Gastroesophageal sphincter (tissue), 4 donors: ENCODE data around the gene CATSPER3. TPM values are rescaled to one million over a fixed set of nuclear protein-coding genes. Genes with fewer than 3 reads are reported as not detected.

Experiments
- ATAC-seq: fragments of 150-250 bp; one replicate; pipeline ENCODE4 v1.9.1; 2016; ENCODE audit warnings: mild to moderate bottlenecking, moderate library complexity
- H3K27ac ChIP-seq, 4 donors: fragments of 200-600 bp; sonication (generic) in 3 of 4; 1 replicate in 3 of 4; 2 replicates in 1 of 4; pipeline ENCODE4 v1.5.1; 2016 to 2019
- H3K27me3 ChIP-seq: fragments of 200-600 bp; sonication (generic); one replicate; pipeline ENCODE4 v1.5.1; 2019
- H3K36me3 ChIP-seq, 2 donors: fragments of 200-600 bp; sonication (generic); one replicate each; pipeline ENCODE4 v1.5.1; 2019; ENCODE audit warnings: control low read depth in 1 of 2
- H3K4me1 ChIP-seq, 3 donors: fragments of 200-600 bp; sonication (generic); 1 replicate in 2 of 3; 2 replicates in 1 of 3; pipeline ENCODE4 v1.5.1; 2016 to 2019; ENCODE audit warnings: control low read depth in 2 of 3
- H3K4me3 ChIP-seq, 2 donors: fragments of 200-600 bp; sonication (generic); one replicate each; pipeline ENCODE4 v1.5.1; 2019; ENCODE audit warnings: mild to moderate bottlenecking in 1 of 2, moderate library complexity in 1 of 2
- H3K9me3 ChIP-seq, 3 donors: fragments of 200-600 bp; sonication (generic); one replicate each; pipeline ENCODE4 v1.5.1; 2017 to 2019; ENCODE audit warnings: control low read depth in 2 of 3
- EP300 ChIP-seq: sonication (generic); formaldehyde crosslinking; IDR thresholded peaks from one replicate; pipeline ENCODE4 v1.6.1; 2017; ENCODE audit warnings: antibody characterized with exemption, mild to moderate bottlenecking
- POLR2A ChIP-seq, 2 donors: fragments of 450-650 bp; IDR thresholded peaks; one replicate each; pipeline ENCODE4 v1.6.1; 2017; ENCODE audit warnings: antibody characterized with exemption in 2 of 2, mild to moderate bottlenecking in 2 of 2, moderate library complexity in 1 of 2
- POLR2AphosphoS5 ChIP-seq: sonication (generic); formaldehyde crosslinking; IDR thresholded peaks from one replicate; pipeline ENCODE4 v1.6.1; 2017; ENCODE audit warnings: antibody characterized with exemption
- WGBS, 2 donors: methylation state at CpG; one replicate each; pipeline ENCODE4 v1.1.5; 2018; ENCODE audit warnings: low coverage in 1 of 2; 5-methylcytosine and 5-hydroxymethylcytosine counted together
- total RNA-seq, 4 donors: library from RNA; depleted of rRNA; stranded (reverse); fragments of >200 nt; gene quantifications; one replicate each; pipeline ENCODE4 v1.1.0, GENCODE V29; 2016
- TF ChIP-seq, protein P1 (sequence below), 4 experiments: fragments of 200-600 bp in 2 of 4; fragments of 450-650 bp in 2 of 4; sonication (generic) in 1 of 4; IDR thresholded peaks; one replicate each; pipeline ENCODE4 v1.5.1; 2017 to 2019; ENCODE audit warnings: antibody characterized with exemption in 4 of 4, mild to moderate bottlenecking in 2 of 4, moderate library complexity in 2 of 4

The CATSPER3 gene
- total RNA-seq, 4 donors from 2014 or later: 0.62 to 0.78 TPM; not detected in 2

DNA sequence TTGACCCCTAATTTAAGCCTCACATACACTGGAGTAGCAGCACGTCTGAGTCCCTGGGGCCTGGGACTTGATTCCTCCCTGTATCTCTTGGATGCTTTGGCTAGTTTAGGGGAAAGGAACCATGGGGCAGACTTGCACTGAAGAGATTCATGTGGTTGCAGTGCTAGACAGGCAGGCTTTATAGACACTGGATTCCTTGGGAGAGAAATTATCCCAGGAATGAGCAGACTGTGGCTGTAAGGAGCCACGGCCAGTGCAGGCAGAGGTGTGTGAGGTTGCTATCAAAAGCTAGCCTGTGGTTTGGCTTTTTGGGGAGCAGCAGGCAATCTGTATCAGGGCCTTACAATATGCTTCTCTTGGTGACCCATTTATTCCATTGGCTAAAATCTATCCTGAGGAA is 86.8 kb downstream of the CATSPER3 start:
- TF ChIP-seq POLR2AphosphoS5 (no peak), EP300 (no peak), POLR2A (IDR thresholded peaks at IDR 0.05) (no peak)
- TF ChIP-seq, protein P1, sequence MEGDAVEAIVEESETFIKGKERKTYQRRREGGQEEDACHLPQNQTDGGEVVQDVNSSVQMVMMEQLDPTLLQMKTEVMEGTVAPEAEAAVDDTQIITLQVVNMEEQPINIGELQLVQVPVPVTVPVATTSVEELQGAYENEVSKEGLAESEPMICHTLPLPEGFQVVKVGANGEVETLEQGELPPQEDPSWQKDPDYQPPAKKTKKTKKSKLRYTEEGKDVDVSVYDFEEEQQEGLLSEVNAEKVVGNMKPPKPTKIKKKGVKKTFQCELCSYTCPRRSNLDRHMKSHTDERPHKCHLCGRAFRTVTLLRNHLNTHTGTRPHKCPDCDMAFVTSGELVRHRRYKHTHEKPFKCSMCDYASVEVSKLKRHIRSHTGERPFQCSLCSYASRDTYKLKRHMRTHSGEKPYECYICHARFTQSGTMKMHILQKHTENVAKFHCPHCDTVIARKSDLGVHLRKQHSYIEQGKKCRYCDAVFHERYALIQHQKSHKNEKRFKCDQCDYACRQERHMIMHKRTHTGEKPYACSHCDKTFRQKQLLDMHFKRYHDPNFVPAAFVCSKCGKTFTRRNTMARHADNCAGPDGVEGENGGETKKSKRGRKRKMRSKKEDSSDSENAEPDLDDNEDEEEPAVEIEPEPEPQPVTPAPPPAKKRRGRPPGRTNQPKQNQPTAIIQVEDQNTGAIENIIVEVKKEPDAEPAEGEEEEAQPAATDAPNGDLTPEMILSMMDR (IDR thresholded peaks at IDR 0.05): no peak
- H3K36me3 ChIP-seq: no peaks in the 10 kb centered on the region
- WGBS, 2 donors: 60 to 75% methylated on average over 1 of the region's 2 CpGs
- H3K9me3 ChIP-seq: no peaks in the 10 kb centered on the region
- H3K4me3 ChIP-seq: no peak overlapping the region
- H3K27ac ChIP-seq: no peak overlapping the region
- peaks cover 24% of the 10 kb centered on the region for H3K27me3 ChIP-seq
- no peaks in the 10 kb centered on the region for H3K4me1 ChIP-seq
- no peak for ATAC-seq

GRCh38 chr5:135055396-135055795 is 87.7 kb downstream of the CATSPER3 start:
- no peaks in the 10 kb centered on the region for H3K9me3 ChIP-seq
- 60 to 67% methylated on average over 1 of the region's 5 CpGs for WGBS, 2 donors
- H3K36me3 ChIP-seq: no peaks in the 10 kb centered on the region
- peaks cover 17% of the 10 kb centered on the region for H3K27me3 ChIP-seq
- ATAC-seq: no peak
- TF ChIP-seq, protein P1 (IDR thresholded peaks at IDR 0.05): no peak
- peak; percentile 68 for TF ChIP-seq POLR2AphosphoS5
- no peak overlapping the region for H3K4me3 ChIP-seq
- no peak overlapping the region for H3K27ac ChIP-seq
- H3K4me1 ChIP-seq: no peaks in the 10 kb centered on the region

- H3K9me3 ChIP-seq: no peaks in the 10 kb centered on the region
- H3K4me1 ChIP-seq: no peaks in the 10 kb centered on the region
- no peak for TF ChIP-seq POLR2AphosphoS5
- H3K27me3 ChIP-seq: peaks cover 13% of the 10 kb centered on the region
- H3K4me3 ChIP-seq: no peak overlapping the region
- 70 to 100% methylated on average over 2 to 8 of the region's 8 CpGs for WGBS, 2 donors
- no peak overlapping the region for H3K27ac ChIP-seq
- no peak for ATAC-seq
- H3K36me3 ChIP-seq: no peaks in the 10 kb centered on the region
Observed at GRCh38 chr5:135056316-135057030, 88.8 kb downstream of the CATSPER3 start.

DNA sequence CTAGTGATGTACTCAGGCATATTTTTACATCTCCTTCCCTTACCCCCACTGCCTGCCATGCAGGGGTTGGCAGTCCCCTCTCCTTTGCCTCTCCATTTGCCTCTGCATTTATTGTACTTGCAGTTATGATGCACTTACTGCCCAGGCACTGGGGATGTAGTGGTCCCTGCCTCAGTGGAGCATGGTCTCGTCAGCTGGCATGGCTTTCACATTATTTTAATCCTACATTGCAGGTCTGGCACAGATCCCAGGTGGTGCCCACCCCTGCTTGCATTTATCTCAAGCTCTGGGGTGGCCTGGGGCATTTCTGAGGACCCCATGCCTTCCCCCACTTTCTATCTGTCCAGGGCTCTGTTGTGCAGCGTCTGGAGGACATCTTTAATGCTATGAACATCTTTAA is 89.5 kb downstream of the CATSPER3 start:
- no peaks in the 10 kb centered on the region for H3K9me3 ChIP-seq
- no CpG with 5 or more reads among the region's 2 CpGs for WGBS, 2 donors
- TF ChIP-seq EP300: no peak
- no peaks in the 10 kb centered on the region for H3K36me3 ChIP-seq
- H3K4me1 ChIP-seq: no peaks in the 10 kb centered on the region
- no peak overlapping the region for H3K4me3 ChIP-seq
- ATAC-seq: no peak
- H3K27me3 ChIP-seq: peaks cover 5% of the 10 kb centered on the region
- H3K27ac ChIP-seq: no peak overlapping the region

DNA sequence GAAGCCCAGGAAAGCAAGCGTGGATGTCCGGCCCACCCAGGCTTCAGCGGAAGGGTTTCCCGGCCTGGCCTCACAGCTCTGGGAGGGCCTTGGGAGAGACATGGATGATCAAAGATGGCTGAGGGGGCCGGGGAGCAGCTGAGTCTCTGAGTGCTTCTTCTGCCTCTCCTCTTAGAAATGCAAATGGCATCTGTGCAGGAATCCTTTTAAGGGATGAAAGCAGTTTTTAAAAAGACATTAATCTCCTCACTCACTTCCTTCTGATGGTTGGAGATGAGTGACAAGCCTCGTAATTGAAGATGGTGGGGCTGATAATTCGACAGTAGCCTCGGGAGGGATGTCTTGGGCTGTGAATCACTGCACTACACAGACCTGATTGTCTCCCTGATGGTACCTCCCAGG is 90.6 kb downstream of the CATSPER3 start:
- no peak for TF ChIP-seq POLR2AphosphoS5
- TF ChIP-seq, protein P1 (IDR thresholded peaks at IDR 0.05): no peak
- TF ChIP-seq EP300: no peak
- TF ChIP-seq POLR2A (IDR thresholded peaks at IDR 0.05): no peak
- Histone ChIP-seq H3K4me3 (no peak overlapping the region), H3K27me3 (no peaks in the 10 kb centered on the region), H3K9me3 (no peaks in the 10 kb centered on the region), H3K4me1 (no peaks in the 10 kb centered on the region), H3K27ac (no peak overlapping the region), H3K36me3 (no peaks in the 10 kb centered on the region)
- no peak for ATAC-seq
- 51 to 73% methylated on average over 3 to 6 of the region's 8 CpGs for WGBS, 2 donors

- no peak for TF ChIP-seq POLR2A (IDR thresholded peaks at IDR 0.05)
- TF ChIP-seq, protein P1 (IDR thresholded peaks at IDR 0.05): no peak
- no peak for TF ChIP-seq EP300
- TF ChIP-seq POLR2AphosphoS5: no peak
- H3K27me3 ChIP-seq: no peaks in the 10 kb centered on the region
- no peaks in the 10 kb centered on the region for H3K4me1 ChIP-seq
- H3K4me3 ChIP-seq: no peak overlapping the region
- no peak overlapping the region for H3K27ac ChIP-seq
- no peaks in the 10 kb centered on the region for H3K9me3 ChIP-seq
- no peak for ATAC-seq
- no peaks in the 10 kb centered on the region for H3K36me3 ChIP-seq
- 61 to 71% methylated on average over 4 to 5 of the region's 12 CpGs for WGBS, 2 donors
Observed at GRCh38 chr5:135059000-135059923, 91.6 kb downstream of the CATSPER3 start.
